Measurements from ENCODE around the gene TNKS1BP1. TPM values are rescaled to one million over a fixed set of nuclear protein-coding genes. Genes with fewer than 3 reads are reported as not detected.

Gene TNKS1BP1
- total RNA-seq, 1 donor from 2014 or later = 198 TPM

DNA sequence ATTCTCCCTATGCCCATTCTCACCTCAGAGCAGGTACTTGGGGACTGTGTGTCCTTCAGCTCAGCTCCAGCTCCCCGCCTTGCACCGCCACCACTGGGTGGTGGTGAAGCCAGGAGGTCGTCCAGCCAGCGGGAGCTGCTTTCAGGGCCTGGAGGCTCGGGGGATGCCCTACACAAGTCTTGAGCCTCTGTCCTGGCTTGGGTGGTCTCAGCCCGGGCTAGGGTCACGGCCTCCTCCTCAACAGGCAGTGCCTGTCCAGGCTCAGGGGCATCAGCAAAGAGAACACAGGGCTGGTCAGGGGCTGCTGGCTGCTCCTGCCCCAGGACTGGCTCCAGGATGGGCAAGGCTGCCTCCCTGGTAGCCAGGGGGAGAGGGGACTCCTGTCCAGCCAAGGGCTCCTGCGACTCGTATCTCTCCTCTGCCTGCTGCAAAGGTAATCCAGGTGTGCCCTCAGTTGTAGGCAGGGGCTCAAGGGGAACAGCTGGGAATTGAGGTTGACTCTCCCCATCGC, 12.2 kb downstream of the TNKS1BP1 start:
- TF ChIP-seq, protein P1, sequence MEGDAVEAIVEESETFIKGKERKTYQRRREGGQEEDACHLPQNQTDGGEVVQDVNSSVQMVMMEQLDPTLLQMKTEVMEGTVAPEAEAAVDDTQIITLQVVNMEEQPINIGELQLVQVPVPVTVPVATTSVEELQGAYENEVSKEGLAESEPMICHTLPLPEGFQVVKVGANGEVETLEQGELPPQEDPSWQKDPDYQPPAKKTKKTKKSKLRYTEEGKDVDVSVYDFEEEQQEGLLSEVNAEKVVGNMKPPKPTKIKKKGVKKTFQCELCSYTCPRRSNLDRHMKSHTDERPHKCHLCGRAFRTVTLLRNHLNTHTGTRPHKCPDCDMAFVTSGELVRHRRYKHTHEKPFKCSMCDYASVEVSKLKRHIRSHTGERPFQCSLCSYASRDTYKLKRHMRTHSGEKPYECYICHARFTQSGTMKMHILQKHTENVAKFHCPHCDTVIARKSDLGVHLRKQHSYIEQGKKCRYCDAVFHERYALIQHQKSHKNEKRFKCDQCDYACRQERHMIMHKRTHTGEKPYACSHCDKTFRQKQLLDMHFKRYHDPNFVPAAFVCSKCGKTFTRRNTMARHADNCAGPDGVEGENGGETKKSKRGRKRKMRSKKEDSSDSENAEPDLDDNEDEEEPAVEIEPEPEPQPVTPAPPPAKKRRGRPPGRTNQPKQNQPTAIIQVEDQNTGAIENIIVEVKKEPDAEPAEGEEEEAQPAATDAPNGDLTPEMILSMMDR (IDR thresholded peaks at IDR 0.05; ENCODE audit: partially characterized antibody, unreplicated experiment) = no peak
- Mint-ChIP-seq H3K4me3 (ENCODE audit: unreplicated experiment) (peak overlapping the region; percentile 70), H3K4me1 (ENCODE audit: low read depth, unreplicated experiment) (peaks cover 38% of the 10 kb centered on the region), H3K27ac (ENCODE audit: unreplicated experiment) (peak overlapping the region; percentile 84), H3K36me3 (ENCODE audit: unreplicated experiment) (peaks cover 11% of the 10 kb centered on the region), H3K9me3 (ENCODE audit: unreplicated experiment) (peaks cover 16% of the 10 kb centered on the region), H3K27me3 (ENCODE audit: unreplicated experiment) (peaks cover 15% of the 10 kb centered on the region)
- DNase-seq = peak; percentile 36

DNA sequence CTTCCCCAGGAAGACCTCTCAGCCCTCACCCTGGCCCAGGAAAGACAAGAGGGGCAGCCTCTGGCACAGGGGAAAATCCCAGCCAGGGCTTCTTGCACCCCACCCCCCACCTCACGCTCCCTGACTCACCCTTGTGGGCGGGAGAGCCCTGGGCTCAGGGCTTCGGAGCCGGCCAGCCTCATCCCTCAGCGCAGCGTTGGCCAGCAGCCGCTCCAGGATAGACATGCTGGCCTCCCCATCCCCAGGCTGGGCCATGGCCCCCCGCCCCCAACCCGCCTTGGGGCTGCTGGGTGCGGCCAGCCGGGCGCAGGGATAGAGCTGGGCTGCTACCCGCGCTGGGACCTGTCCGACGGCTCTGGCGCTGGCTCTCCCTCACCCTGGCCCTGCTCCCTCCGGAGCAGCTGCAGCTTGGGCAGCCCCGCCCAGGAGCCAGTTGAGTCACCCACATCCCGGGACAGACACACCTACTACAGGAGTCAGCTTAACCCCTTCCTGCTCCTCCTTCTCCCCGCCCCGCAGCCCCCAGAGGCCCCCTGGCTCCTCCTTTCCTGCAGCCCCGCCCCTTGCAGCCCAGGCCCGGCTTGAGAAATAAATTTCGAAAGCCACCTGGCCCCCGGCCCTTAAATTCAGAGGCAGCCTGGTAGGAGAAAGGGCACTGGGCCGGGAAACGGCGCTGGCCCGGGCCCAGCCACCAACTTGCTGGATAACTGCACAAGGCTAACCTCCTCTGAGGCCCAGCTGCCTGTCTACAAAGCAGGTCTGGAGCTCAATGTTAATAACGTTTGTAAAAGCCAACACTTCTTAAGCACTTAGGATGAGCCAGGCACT, 13.4 kb downstream of the TNKS1BP1 start:
- Mint-ChIP-seq H3K36me3 (ENCODE audit: unreplicated experiment) (peaks cover 11% of the 10 kb centered on the region), H3K27ac (ENCODE audit: unreplicated experiment) (no peak overlapping the region), H3K9me3 (ENCODE audit: unreplicated experiment) (peaks cover 23% of the 10 kb centered on the region), H3K27me3 (ENCODE audit: unreplicated experiment) (peaks cover 18% of the 10 kb centered on the region), H3K4me1 (ENCODE audit: low read depth, unreplicated experiment) (peaks cover 46% of the 10 kb centered on the region), H3K4me3 (ENCODE audit: unreplicated experiment) (peak overlapping the region; percentile 74)
- peak; percentile 77 for DNase-seq
- TF ChIP-seq, protein P1 (IDR thresholded peaks at IDR 0.05; ENCODE audit: partially characterized antibody, unreplicated experiment) = no peak

DNA sequence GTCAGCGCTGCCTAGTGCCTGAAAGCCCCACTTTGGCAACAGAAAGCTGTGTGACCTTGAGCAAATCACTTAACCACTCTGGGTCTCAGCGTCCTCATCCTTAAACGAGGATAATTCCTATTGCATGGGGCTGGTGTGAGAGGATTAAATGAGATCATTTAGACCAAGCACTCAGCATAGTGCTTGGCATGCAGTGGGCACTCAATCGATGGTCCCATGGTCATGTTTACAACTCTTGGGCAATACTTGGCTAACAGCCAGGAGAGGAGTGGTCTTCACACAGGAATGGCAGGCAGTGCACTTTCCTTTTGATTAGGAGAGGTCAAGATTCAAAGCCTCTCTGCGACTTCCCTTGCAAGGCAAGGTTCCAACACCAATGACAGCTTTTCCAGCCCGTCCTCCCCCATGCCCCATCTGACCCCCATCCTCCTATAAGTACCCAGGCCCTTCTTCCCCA, 14.1 kb downstream of the TNKS1BP1 start:
- peaks cover 11% of the 10 kb centered on the region for H3K36me3 Mint-ChIP-seq (ENCODE audit: unreplicated experiment)

DNA sequence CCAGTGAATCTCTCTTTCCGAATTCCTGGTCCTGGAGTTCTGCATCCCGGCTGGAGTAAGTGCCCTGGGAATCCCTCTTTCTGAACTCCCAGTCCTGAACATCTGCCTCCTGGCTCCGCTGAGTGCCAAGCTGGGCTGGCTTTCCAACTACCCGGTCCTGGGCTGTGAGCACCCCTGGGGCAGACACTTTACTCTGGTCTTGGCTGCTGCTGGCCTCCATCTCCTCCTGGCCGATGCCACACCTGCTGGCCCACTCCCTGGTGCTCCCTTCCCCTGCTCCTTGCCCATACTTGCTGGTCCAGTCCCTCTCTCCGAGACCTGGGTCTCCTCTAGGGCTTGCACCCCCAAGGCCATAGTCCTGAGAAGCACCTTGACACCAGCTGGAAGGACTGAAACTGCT, 14.7 kb downstream of the TNKS1BP1 start:
- Mint-ChIP-seq H3K36me3 (ENCODE audit: unreplicated experiment) (peaks cover 11% of the 10 kb centered on the region), H3K4me3 (ENCODE audit: unreplicated experiment) (peak overlapping the region; percentile 41), H3K4me1 (ENCODE audit: low read depth, unreplicated experiment) (peaks cover 52% of the 10 kb centered on the region), H3K27me3 (ENCODE audit: unreplicated experiment) (peaks cover 18% of the 10 kb centered on the region), H3K9me3 (ENCODE audit: unreplicated experiment) (peaks cover 23% of the 10 kb centered on the region), H3K27ac (ENCODE audit: unreplicated experiment) (peak overlapping the region; percentile 6)
- no peak for DNase-seq
- TF ChIP-seq, protein P1 (IDR thresholded peaks at IDR 0.05; ENCODE audit: partially characterized antibody, unreplicated experiment) = no peak

More for the DNA sequence above, 14.1 kb downstream of the TNKS1BP1 start:
- Mint-ChIP-seq H3K27ac (ENCODE audit: unreplicated experiment) (peak overlapping the region; percentile 68), H3K4me3 (ENCODE audit: unreplicated experiment) (peak overlapping the region; percentile 74), H3K4me1 (ENCODE audit: low read depth, unreplicated experiment) (peaks cover 46% of the 10 kb centered on the region), H3K27me3 (ENCODE audit: unreplicated experiment) (peaks cover 18% of the 10 kb centered on the region), H3K9me3 (ENCODE audit: unreplicated experiment) (peaks cover 23% of the 10 kb centered on the region)
- DNase-seq = no peak
- TF ChIP-seq, protein P1 (IDR thresholded peaks at IDR 0.05; ENCODE audit: partially characterized antibody, unreplicated experiment) = no peak
